Measurements from ENCODE around the gene LSR. TPM values are rescaled to one million over a fixed set of nuclear protein-coding genes. Genes with fewer than 3 reads are reported as not detected.

Gene LSR
- total RNA-seq, 1 donor from 2014 or later = 78.5 TPM

- H3K36me3 Mint-ChIP-seq = no peaks in the 10 kb centered on the region
- H3K27ac Mint-ChIP-seq = no peak overlapping the region
- DNase-seq (ENCODE audit: extremely low spot score, unreplicated experiment) = no peak
- H3K27me3 Mint-ChIP-seq = peaks cover 4% of the 10 kb centered on the region
- TF ChIP-seq, protein P1, sequence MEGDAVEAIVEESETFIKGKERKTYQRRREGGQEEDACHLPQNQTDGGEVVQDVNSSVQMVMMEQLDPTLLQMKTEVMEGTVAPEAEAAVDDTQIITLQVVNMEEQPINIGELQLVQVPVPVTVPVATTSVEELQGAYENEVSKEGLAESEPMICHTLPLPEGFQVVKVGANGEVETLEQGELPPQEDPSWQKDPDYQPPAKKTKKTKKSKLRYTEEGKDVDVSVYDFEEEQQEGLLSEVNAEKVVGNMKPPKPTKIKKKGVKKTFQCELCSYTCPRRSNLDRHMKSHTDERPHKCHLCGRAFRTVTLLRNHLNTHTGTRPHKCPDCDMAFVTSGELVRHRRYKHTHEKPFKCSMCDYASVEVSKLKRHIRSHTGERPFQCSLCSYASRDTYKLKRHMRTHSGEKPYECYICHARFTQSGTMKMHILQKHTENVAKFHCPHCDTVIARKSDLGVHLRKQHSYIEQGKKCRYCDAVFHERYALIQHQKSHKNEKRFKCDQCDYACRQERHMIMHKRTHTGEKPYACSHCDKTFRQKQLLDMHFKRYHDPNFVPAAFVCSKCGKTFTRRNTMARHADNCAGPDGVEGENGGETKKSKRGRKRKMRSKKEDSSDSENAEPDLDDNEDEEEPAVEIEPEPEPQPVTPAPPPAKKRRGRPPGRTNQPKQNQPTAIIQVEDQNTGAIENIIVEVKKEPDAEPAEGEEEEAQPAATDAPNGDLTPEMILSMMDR (conservative IDR thresholded peaks at IDR 0.05) = no peak
- no peaks in the 10 kb centered on the region for H3K9me3 Mint-ChIP-seq
- H3K4me1 Mint-ChIP-seq (ENCODE audit: unreplicated experiment) = no peaks in the 10 kb centered on the region
- no peak overlapping the region for H3K4me3 Mint-ChIP-seq
Measured at GRCh38 chr19:35298561-35298972, 49.8 kb downstream of the LSR start.

DNA sequence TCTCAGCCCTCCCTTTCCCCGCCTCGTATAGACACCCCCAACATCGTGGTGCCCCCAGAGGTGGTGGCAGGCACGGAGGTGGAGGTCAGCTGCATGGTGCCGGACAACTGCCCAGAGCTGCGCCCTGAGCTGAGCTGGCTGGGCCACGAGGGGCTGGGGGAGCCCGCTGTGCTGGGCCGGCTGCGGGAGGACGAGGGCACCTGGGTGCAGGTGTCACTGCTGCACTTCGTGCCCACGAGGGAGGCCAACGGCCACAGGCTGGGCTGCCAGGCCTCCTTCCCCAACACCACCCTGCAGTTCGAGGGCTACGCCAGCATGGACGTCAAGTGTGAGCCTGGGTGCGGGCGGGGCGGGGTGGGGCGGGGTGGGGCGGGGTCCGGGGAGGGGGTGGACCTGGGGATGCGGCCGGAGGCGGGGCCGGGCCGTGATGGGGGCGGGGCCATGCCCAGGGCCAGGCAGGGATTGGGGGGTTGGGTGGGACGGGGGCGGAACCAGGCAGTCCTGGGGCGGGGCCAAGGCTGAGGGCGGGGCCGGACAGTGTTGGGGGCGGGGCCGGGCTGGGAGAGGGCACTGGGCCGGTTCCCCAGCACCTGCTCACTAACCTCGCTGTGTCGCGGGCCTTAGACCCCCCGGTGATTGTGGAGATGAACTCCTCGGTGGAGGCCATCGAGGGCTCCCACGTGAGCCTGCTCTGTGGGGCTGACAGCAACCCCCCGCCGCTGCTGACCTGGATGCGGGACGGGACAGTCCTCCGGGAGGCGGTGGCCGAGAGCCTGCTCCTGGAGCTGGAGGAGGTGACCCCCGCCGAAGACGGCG is 50.9 kb downstream of the LSR start:
- Mint-ChIP-seq H3K27ac (no peak overlapping the region), H3K4me3 (no peak overlapping the region), H3K4me1 (ENCODE audit: unreplicated experiment) (peaks cover 5% of the 10 kb centered on the region), H3K27me3 (no peaks in the 10 kb centered on the region), H3K9me3 (no peaks in the 10 kb centered on the region), H3K36me3 (no peaks in the 10 kb centered on the region)
- DNase-seq (ENCODE audit: extremely low spot score, unreplicated experiment) = no peak
- TF ChIP-seq, protein P1 (conservative IDR thresholded peaks at IDR 0.05) = no peak

DNA sequence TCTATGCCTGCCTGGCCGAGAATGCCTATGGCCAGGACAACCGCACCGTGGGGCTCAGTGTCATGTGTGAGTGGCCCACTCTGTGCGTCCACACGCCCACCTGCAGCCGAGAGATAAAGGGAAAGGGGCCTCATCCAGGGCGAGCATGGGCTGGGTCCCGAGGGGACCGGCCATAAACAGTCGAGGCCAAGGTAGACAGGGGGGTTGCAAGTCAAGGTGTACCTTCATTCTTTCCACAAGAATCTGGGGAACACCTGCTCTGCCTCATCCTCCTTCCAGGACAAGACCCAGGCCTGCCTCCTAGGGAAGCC is 51.5 kb downstream of the LSR start:
- no peaks in the 10 kb centered on the region for H3K9me3 Mint-ChIP-seq
- TF ChIP-seq, protein P1 (conservative IDR thresholded peaks at IDR 0.05) = no peak
- peaks cover 5% of the 10 kb centered on the region for H3K4me1 Mint-ChIP-seq (ENCODE audit: unreplicated experiment)
- H3K27ac Mint-ChIP-seq = no peak overlapping the region
- no peaks in the 10 kb centered on the region for H3K27me3 Mint-ChIP-seq
- H3K36me3 Mint-ChIP-seq = no peaks in the 10 kb centered on the region
- DNase-seq (ENCODE audit: extremely low spot score, unreplicated experiment) = no peak
- H3K4me3 Mint-ChIP-seq = no peak overlapping the region

GRCh38 chr19:35301961-35302360 is 53.2 kb downstream of the LSR start:
- Mint-ChIP-seq H3K9me3 (no peaks in the 10 kb centered on the region), H3K27me3 (no peaks in the 10 kb centered on the region), H3K4me1 (ENCODE audit: unreplicated experiment) (peaks cover 5% of the 10 kb centered on the region), H3K4me3 (no peak overlapping the region), H3K36me3 (no peaks in the 10 kb centered on the region), H3K27ac (no peak overlapping the region)
- TF ChIP-seq, protein P1 (conservative IDR thresholded peaks at IDR 0.05) = no peak
- DNase-seq (ENCODE audit: extremely low spot score, unreplicated experiment) = no peak

GRCh38 chr19:35302446-35302845 is 53.6 kb downstream of the LSR start:
- Mint-ChIP-seq H3K4me3 (no peak overlapping the region), H3K27me3 (no peaks in the 10 kb centered on the region), H3K36me3 (no peaks in the 10 kb centered on the region), H3K27ac (no peak overlapping the region), H3K4me1 (ENCODE audit: unreplicated experiment) (peaks cover 5% of the 10 kb centered on the region), H3K9me3 (no peaks in the 10 kb centered on the region)
- TF ChIP-seq, protein P1 (conservative IDR thresholded peaks at IDR 0.05) = no peak
- DNase-seq (ENCODE audit: extremely low spot score, unreplicated experiment) = no peak

All from type B pancreatic cell (in vitro differentiated cells).